GM12801 (cell line): ENCODE measurements around the gene NDUFV2.

Experiments used
- CTCF ChIP-seq: IDR thresholded peaks from one replicate; pipeline ENCODE4 v1.5.1; 2011; ENCODE audit warnings: control low read depth; ENCODE audit not compliant: insufficient read length; ENCODE audit errors: extremely low read depth

Gene NDUFV2

GRCh38 chr18:9066358-9066757 lies 36.1 kb upstream of the NDUFV2 start:
- no peak for TF ChIP-seq CTCF

GRCh38 chr18:9066817-9067306 lies 35.6 kb upstream of the NDUFV2 start:
- TF ChIP-seq CTCF, result no peak

GRCh38 chr18:9067823-9068222 lies 34.7 kb upstream of the NDUFV2 start:
- no peak for TF ChIP-seq CTCF

GRCh38 chr18:9068346-9068745 lies 34.2 kb upstream of the NDUFV2 start:
- no peak for TF ChIP-seq CTCF

- no peak for TF ChIP-seq CTCF
These were observed 32.9 kb upstream of the NDUFV2 start for GRCh38 chr18:9069601-9070000.

- TF ChIP-seq CTCF, result no peak
These were observed 32.3 kb upstream of the NDUFV2 start for GRCh38 chr18:9070212-9070611.

GRCh38 chr18:9079818-9080528 lies 22.5 kb upstream of the NDUFV2 start:
- no peak for TF ChIP-seq CTCF
